ENCODE results near the gene SUSD3. TPM values are rescaled to one million over a fixed set of nuclear protein-coding genes. Genes with fewer than 3 reads are reported as not detected.

The SUSD3 gene
- total RNA-seq, 1 experiment from 2014 or later = 11.9 TPM

GRCh38 chr9:93022066-93022465, 36.4 kb upstream of the SUSD3 start (continued):
- no peak for TF ChIP-seq HMGXB4 (CRISPR knock-in tag; IDR thresholded peaks at IDR 0.05)

DNA sequence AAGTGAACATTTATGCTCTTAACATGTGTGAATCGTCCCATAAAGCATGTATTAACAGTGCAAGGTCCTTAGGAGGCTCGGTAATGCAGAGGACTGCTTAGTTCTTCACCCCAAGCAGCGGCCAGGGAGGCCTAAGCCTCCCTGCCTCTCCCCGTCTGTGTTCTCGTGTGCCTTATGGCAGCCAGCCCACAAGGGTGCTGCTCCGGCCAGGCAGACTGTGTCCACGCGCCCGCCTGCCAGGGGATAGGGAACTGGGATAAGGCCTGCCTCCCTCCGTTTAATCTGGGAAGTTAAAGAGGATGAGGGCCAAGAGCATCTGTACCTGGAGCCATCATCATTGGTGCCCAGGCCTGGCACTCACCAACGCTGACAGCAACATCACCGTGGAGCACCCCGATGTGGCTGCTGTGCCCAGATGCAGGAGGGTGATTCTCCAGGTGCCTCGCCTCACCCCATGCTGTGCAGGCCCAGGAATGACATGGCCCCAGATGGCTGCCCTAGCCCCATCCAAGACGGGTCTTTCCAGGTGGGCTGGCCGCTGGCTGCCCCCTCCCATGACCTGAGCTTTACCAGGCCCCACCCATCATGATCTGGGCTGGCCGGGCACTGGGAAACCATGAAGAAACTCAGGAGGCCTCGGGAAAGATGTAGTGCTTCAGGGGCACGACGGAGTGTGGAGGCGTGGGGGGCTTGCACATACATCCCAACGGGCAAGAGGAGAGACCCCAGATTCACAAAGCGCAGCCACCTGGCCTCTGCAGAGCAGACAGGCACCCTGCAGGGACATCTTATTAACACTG, 35.6 kb upstream of the SUSD3 start:
- Mint-ChIP-seq H3K27me3 (ENCODE audit: low read depth) (no peaks in the 10 kb centered on the region; the same call in 1 of the 2 replicates), H3K36me3 (no peaks in the 10 kb centered on the region), H3K4me3 (no peak overlapping the region), H3K27ac (no peak overlapping the region), H3K4me1 (peaks cover 17% of the 10 kb centered on the region), H3K9me3 (no peaks in the 10 kb centered on the region)
- ChIA-PET POLR2A (no interaction called here), CTCF (no interaction called here)
- DNase-seq (ENCODE audit: low spot score) = no peak
- ATAC-seq = no peak
- TF ChIP-seq ESRRA (CRISPR knock-in tag; IDR thresholded peaks at IDR 0.05; ENCODE audit: borderline replicate concordance) (no peak), CDX4 (CRISPR knock-in tag; IDR thresholded peaks at IDR 0.05; ENCODE audit: borderline replicate concordance) (no peak), SMAD3 (CRISPR knock-in tag; IDR thresholded peaks at IDR 0.05; ENCODE audit: borderline replicate concordance) (no peak), STAT6 (CRISPR knock-in tag; conservative IDR thresholded peaks at IDR 0.05; ENCODE audit: low read depth) (no peak), ZNF138 (CRISPR knock-in tag; conservative IDR thresholded peaks at IDR 0.05) (no peak), RORB (CRISPR knock-in tag; IDR thresholded peaks at IDR 0.05) (no peak), KAT7 (CRISPR knock-in tag; IDR thresholded peaks at IDR 0.05; ENCODE audit: borderline replicate concordance) (no peak), MXD4 (CRISPR knock-in tag; IDR thresholded peaks at IDR 0.05; ENCODE audit: borderline replicate concordance) (no peak), FOXP1 (CRISPR knock-in tag; IDR thresholded peaks at IDR 0.05; ENCODE audit: borderline replicate concordance) (no peak), EMX1 (CRISPR knock-in tag; IDR thresholded peaks at IDR 0.05) (no peak), ZNF317 (CRISPR knock-in tag; IDR thresholded peaks at IDR 0.05; ENCODE audit: borderline replicate concordance, low read depth) (no peak), TEAD1 (CRISPR knock-in tag; IDR thresholded peaks at IDR 0.05) (no peak), GRHL2 (CRISPR knock-in tag; IDR thresholded peaks at IDR 0.05; ENCODE audit: insufficient replicate concordance, severe bottlenecking) (no peak)
- TF ChIP-seq, protein P1, sequence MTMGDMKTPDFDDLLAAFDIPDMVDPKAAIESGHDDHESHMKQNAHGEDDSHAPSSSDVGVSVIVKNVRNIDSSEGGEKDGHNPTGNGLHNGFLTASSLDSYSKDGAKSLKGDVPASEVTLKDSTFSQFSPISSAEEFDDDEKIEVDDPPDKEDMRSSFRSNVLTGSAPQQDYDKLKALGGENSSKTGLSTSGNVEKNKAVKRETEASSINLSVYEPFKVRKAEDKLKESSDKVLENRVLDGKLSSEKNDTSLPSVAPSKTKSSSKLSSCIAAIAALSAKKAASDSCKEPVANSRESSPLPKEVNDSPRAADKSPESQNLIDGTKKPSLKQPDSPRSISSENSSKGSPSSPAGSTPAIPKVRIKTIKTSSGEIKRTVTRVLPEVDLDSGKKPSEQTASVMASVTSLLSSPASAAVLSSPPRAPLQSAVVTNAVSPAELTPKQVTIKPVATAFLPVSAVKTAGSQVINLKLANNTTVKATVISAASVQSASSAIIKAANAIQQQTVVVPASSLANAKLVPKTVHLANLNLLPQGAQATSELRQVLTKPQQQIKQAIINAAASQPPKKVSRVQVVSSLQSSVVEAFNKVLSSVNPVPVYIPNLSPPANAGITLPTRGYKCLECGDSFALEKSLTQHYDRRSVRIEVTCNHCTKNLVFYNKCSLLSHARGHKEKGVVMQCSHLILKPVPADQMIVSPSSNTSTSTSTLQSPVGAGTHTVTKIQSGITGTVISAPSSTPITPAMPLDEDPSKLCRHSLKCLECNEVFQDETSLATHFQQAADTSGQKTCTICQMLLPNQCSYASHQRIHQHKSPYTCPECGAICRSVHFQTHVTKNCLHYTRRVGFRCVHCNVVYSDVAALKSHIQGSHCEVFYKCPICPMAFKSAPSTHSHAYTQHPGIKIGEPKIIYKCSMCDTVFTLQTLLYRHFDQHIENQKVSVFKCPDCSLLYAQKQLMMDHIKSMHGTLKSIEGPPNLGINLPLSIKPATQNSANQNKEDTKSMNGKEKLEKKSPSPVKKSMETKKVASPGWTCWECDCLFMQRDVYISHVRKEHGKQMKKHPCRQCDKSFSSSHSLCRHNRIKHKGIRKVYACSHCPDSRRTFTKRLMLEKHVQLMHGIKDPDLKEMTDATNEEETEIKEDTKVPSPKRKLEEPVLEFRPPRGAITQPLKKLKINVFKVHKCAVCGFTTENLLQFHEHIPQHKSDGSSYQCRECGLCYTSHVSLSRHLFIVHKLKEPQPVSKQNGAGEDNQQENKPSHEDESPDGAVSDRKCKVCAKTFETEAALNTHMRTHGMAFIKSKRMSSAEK (CRISPR knock-in tag; IDR thresholded peaks at IDR 0.05; ENCODE audit: borderline replicate concordance) = no peak
- TF ChIP-seq, protein P2, sequence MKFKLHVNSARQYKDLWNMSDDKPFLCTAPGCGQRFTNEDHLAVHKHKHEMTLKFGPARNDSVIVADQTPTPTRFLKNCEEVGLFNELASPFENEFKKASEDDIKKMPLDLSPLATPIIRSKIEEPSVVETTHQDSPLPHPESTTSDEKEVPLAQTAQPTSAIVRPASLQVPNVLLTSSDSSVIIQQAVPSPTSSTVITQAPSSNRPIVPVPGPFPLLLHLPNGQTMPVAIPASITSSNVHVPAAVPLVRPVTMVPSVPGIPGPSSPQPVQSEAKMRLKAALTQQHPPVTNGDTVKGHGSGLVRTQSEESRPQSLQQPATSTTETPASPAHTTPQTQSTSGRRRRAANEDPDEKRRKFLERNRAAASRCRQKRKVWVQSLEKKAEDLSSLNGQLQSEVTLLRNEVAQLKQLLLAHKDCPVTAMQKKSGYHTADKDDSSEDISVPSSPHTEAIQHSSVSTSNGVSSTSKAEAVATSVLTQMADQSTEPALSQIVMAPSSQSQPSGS (CRISPR knock-in tag; IDR thresholded peaks at IDR 0.05; ENCODE audit: borderline replicate concordance, low read depth) = no peak
- TF ChIP-seq, protein P3, sequence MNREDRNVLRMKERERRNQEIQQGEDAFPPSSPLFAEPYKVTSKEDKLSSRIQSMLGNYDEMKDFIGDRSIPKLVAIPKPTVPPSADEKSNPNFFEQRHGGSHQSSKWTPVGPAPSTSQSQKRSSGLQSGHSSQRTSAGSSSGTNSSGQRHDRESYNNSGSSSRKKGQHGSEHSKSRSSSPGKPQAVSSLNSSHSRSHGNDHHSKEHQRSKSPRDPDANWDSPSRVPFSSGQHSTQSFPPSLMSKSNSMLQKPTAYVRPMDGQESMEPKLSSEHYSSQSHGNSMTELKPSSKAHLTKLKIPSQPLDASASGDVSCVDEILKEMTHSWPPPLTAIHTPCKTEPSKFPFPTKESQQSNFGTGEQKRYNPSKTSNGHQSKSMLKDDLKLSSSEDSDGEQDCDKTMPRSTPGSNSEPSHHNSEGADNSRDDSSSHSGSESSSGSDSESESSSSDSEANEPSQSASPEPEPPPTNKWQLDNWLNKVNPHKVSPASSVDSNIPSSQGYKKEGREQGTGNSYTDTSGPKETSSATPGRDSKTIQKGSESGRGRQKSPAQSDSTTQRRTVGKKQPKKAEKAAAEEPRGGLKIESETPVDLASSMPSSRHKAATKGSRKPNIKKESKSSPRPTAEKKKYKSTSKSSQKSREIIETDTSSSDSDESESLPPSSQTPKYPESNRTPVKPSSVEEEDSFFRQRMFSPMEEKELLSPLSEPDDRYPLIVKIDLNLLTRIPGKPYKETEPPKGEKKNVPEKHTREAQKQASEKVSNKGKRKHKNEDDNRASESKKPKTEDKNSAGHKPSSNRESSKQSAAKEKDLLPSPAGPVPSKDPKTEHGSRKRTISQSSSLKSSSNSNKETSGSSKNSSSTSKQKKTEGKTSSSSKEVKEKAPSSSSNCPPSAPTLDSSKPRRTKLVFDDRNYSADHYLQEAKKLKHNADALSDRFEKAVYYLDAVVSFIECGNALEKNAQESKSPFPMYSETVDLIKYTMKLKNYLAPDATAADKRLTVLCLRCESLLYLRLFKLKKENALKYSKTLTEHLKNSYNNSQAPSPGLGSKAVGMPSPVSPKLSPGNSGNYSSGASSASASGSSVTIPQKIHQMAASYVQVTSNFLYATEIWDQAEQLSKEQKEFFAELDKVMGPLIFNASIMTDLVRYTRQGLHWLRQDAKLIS (CRISPR knock-in tag; IDR thresholded peaks at IDR 0.05; ENCODE audit: borderline replicate concordance) = no peak
- TF ChIP-seq, protein P4, sequence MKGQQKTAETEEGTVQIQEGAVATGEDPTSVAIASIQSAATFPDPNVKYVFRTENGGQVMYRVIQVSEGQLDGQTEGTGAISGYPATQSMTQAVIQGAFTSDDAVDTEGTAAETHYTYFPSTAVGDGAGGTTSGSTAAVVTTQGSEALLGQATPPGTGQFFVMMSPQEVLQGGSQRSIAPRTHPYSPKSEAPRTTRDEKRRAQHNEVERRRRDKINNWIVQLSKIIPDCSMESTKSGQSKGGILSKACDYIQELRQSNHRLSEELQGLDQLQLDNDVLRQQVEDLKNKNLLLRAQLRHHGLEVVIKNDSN (CRISPR knock-in tag; IDR thresholded peaks at IDR 0.05) = no peak
